Amniotic stem cell (primary cell): Measurements from ENCODE around the gene ZC3H13.

Experiments
- DNase-seq: peaks from one replicate; lab custom pipeline; 2025; lab: John Stamatoyannopoulos, UW

ZC3H13 gene

GRCh38 chr13:46063292-46063691 is 10.7 kb upstream of the ZC3H13 start:
- no peak for DNase-seq

GRCh38 chr13:46062185-46062584 is 9.6 kb upstream of the ZC3H13 start:
- DNase-seq, result no peak

GRCh38 chr13:46059405-46059804 is 6.9 kb upstream of the ZC3H13 start:
- DNase-seq, result no peak

GRCh38 chr13:46058268-46058667 is 5.7 kb upstream of the ZC3H13 start:
- DNase-seq, result no peak

- DNase-seq, result no peak
These were observed 4.9 kb upstream of the ZC3H13 start for GRCh38 chr13:46057256-46058015.

GRCh38 chr13:46053162-46054012 is 841 bp upstream of the ZC3H13 start:
- no peak for DNase-seq

GRCh38 chr13:46051968-46052318 is 603 bp downstream of the ZC3H13 start:
- DNase-seq, result no peak

- no peak for DNase-seq
These were observed 1.8 kb downstream of the ZC3H13 start for GRCh38 chr13:46050771-46051170.

GRCh38 chr13:46045424-46045823 is 7.1 kb downstream of the ZC3H13 start:
- DNase-seq, result no peak

GRCh38 chr13:46043647-46044046 is 8.9 kb downstream of the ZC3H13 start:
- DNase-seq, result no peak

- DNase-seq, result no peak
These were observed 11.1 kb downstream of the ZC3H13 start for GRCh38 chr13:46041419-46041839.

- no peak for DNase-seq
These were observed 11.8 kb downstream of the ZC3H13 start for GRCh38 chr13:46040763-46041162.

GRCh38 chr13:46039411-46040182 is 12.9 kb downstream of the ZC3H13 start:
- DNase-seq, result no peak

GRCh38 chr13:46038296-46038695 is 14.2 kb downstream of the ZC3H13 start:
- no peak for DNase-seq

- no peak for DNase-seq
These were observed 17.5 kb downstream of the ZC3H13 start for GRCh38 chr13:46035066-46035465.

- no peak for DNase-seq
These were observed 20.2 kb downstream of the ZC3H13 start for GRCh38 chr13:46032341-46032740.

GRCh38 chr13:46031581-46032263 is 20.8 kb downstream of the ZC3H13 start:
- no peak for DNase-seq

- DNase-seq, result no peak
These were observed 27.4 kb downstream of the ZC3H13 start for GRCh38 chr13:46025157-46025556.

GRCh38 chr13:46022481-46022880 is 30.1 kb downstream of the ZC3H13 start:
- no peak for DNase-seq

- DNase-seq, result no peak
These were observed 36.3 kb downstream of the ZC3H13 start for GRCh38 chr13:46016216-46016615.

- DNase-seq, result no peak
These were observed 37.2 kb downstream of the ZC3H13 start for GRCh38 chr13:46015366-46015765.

GRCh38 chr13:46012404-46012803 is 40.1 kb downstream of the ZC3H13 start:
- no peak for DNase-seq
